HCT116 (cell line): ENCODE data around the gene VSX1.

Experiments used
- MAX ChIP-seq: IDR thresholded peaks from 2 replicates; pipeline ENCODE4 v1.6.1; 2012
- TF ChIP-seq, protein P1 (sequence below), 3 experiments: fragments of 200-600 bp in 1 of 3; sonication (generic) in 1 of 3; IDR thresholded peaks in 2 of 3; conservative IDR thresholded peaks in 1 of 3; 2 replicates each; pipeline ENCODE4 v1.5.1; 2012 to 2017; ENCODE audit warnings: low read depth in 2 of 3, low read length in 2 of 3, antibody characterized with exemption in 1 of 3, borderline replicate concordance in 1 of 3, control low read depth in 1 of 3, mild to moderate bottlenecking in 1 of 3, mixed read lengths in 1 of 3, mixed run types in 1 of 3, moderate library complexity in 1 of 3; ENCODE audit not compliant: insufficient read depth in 1 of 3

DNA sequence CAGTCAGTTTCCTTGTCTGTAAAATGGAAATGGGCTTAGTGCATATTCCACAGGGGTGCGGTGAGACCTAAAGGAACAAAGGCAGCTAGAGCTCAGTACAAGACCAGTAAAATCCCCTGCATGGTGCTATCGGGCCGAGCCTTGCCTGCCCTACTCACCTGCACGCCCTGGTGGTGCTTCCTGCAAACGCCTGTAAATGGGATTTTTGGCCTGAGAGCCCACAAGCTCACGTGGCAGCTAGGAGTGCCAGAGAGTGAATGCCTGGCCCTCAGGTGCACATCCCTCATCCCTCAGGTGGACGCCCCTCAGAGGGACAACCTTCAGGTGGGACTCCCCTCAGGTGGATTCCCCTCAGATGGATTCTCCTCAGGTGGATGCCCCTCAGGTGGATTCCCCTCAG is 48.0 kb upstream of the VSX1 start:
- TF ChIP-seq, protein P1, sequence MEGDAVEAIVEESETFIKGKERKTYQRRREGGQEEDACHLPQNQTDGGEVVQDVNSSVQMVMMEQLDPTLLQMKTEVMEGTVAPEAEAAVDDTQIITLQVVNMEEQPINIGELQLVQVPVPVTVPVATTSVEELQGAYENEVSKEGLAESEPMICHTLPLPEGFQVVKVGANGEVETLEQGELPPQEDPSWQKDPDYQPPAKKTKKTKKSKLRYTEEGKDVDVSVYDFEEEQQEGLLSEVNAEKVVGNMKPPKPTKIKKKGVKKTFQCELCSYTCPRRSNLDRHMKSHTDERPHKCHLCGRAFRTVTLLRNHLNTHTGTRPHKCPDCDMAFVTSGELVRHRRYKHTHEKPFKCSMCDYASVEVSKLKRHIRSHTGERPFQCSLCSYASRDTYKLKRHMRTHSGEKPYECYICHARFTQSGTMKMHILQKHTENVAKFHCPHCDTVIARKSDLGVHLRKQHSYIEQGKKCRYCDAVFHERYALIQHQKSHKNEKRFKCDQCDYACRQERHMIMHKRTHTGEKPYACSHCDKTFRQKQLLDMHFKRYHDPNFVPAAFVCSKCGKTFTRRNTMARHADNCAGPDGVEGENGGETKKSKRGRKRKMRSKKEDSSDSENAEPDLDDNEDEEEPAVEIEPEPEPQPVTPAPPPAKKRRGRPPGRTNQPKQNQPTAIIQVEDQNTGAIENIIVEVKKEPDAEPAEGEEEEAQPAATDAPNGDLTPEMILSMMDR (IDR thresholded peaks at IDR 0.05 in 2 of 3, conservative IDR thresholded peaks at IDR 0.05 in 1 of 3; ENCODE audit: borderline replicate concordance in 1 of 3, insufficient read depth in 1 of 3, low read depth in 2 of 3, low read length in 2 of 3): no peak
- TF ChIP-seq MAX: no peak
